Hippocampal formation (tissue), 2 donors: Measurements from ENCODE around the gene CACNA2D4.
"Not testable (repeated sequence)": the region's sequence is repeated elsewhere in the genome, so short reads cannot be mapped to it uniquely, and the experiment has no call there.

Experiments
- DNase-seq, 2 donors: peaks; one replicate each; lab custom pipeline; 2025; lab: John Stamatoyannopoulos, UW

Gene CACNA2D4

DNA sequence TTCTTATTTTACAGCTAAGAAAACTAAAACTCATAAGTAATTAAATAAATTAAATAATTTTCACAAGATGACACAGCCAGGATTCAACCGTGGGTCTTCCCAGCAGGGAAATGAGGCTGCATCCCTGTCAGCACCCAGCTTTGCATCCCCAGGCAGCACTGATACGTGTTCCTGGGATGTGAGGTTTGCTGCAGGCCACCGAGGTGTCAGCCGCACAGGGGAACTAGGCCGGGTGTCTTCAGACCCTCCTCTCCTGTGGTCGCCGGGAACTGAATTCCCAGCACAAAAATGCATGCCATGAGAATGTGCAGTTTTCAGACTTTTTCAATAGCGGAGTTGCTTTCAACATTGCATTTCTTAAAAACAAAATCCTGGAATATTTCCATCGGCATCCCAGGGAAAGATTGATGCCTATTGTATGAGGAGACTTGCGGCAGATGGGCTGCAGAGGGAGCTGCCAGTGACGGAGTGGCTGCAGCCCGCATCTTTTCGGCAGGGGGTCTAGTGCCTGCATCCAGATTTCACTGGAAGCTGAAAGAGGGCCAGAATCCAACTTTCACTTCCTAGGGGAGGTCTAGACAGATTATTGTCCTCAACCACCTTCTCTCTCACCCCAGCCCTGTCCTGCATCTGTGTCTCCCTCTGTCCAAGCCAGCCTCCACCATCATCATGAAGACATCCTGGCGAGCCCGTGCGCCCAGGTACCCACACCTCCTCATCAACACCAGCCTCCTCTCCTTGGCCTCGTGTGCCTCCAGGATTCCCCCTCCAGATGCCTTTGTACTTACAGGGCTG, 85.5 kb downstream of the CACNA2D4 start:
- DNase-seq: no peak

DNA sequence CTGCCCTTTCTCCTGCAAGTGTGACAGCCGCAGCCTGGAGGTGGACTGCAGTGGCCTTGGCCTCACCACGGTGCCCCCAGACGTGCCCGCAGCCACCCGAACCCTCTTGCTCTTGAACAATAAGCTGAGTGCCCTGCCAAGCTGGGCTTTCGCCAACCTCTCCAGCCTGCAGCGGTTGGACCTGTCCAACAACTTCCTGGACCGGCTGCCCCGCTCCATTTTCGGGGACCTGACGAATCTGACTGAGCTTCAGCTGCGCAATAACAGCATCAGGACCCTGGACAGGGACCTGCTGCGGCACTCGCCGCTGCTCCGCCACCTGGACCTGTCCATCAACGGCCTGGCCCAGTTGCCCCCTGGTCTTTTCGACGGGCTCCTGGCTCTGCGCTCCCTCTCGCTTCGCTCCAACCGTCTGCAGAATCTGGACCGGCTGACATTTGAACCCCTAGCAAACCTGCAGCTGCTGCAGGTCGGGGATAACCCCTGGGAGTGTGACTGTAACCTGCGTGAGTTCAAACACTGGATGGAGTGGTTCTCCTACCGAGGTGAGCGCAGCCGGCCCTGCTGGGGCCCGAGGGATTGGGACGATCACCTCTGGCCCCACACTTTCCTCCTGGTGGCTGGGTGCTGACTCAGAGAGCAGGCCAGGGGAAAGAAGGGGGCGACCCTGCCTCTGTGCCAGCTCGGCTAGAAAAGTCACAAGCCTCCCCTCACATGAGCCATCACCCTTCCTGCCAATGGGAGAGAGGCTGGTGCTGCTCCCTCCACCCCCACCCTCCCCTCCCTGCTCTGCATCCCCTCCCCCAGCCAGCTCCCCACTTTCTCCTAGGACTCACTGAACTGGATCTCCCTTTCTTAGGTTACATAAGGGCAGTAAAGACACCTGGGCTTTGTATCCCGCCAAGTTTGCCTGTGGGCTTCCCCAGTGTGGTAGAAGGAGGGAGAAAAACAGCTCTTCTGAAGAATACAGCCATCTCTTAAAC, 87.2 kb downstream of the CACNA2D4 start:
- no peak for DNase-seq

DNA sequence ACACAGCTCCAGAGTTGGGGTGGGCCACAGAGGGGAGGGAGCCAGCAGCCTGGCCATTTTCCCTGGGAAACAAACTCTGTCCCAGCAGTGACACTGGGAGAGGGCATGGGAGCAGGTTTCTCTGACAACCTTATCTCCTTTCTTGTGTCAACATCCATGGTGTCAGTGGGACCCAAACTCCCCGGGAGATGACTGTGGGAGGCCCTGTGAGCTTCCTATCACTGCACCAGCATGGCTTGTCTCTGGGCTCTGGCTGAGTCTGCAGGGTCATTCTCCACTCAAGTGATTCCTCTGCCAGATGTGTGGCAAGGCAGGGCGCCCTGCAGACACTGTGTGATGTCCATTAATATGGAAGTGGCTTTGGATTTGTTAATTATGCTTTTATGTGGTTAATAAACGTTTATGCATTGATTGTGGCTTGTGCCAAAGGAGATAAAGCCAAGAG, 88.0 kb downstream of the CACNA2D4 start:
- DNase-seq: no peak

DNA sequence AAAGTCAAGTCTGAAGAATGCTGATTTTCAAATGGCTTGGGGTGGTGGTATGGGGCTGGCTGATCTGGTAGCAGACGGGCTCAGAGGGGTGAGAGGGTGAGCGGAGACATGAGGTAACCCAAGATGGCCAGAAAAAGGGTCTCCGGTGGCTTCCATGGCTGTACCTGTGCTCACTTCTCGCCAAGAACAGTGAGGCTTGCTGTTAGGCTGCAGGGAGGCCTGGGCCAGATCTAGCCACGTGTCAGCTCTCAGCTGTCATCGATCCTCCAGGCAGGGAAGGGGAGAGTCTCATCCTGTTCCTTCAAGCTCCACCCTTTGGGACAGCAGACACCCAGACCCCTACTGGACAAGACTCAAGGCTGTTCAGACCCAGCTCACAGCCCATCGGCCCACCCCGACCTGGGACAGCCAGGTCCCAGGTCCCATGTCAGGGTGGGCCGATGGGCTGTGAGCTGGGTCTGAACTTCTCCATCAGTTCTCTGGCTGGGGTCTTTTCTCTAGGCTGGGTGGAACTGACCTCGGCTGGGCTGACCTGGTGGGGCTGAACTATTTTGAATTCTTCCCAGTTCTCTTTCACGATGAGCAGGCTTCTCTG, 89.0 kb downstream of the CACNA2D4 start:
- no peak for DNase-seq

DNA sequence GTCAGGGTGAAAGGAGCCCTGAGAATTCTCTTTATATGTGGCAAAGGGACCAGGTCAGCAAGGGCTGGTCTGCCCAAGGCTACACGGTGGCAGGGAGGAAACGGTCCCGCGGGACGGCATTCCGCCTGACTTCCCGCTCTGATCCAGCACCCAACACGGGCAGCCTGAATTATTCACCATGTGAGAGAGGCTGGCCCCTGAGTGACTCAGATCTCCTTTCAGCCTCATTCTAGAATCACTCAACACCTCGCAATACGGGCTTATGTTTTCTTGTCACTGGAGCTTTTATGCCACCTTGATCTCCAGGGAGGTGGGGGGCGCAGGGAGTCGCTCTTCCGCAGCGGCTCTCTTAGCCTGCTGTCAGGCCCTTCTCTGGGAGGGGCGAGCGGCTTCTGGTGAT, 89.6 kb downstream of the CACNA2D4 start:
- DNase-seq: no peak

DNA sequence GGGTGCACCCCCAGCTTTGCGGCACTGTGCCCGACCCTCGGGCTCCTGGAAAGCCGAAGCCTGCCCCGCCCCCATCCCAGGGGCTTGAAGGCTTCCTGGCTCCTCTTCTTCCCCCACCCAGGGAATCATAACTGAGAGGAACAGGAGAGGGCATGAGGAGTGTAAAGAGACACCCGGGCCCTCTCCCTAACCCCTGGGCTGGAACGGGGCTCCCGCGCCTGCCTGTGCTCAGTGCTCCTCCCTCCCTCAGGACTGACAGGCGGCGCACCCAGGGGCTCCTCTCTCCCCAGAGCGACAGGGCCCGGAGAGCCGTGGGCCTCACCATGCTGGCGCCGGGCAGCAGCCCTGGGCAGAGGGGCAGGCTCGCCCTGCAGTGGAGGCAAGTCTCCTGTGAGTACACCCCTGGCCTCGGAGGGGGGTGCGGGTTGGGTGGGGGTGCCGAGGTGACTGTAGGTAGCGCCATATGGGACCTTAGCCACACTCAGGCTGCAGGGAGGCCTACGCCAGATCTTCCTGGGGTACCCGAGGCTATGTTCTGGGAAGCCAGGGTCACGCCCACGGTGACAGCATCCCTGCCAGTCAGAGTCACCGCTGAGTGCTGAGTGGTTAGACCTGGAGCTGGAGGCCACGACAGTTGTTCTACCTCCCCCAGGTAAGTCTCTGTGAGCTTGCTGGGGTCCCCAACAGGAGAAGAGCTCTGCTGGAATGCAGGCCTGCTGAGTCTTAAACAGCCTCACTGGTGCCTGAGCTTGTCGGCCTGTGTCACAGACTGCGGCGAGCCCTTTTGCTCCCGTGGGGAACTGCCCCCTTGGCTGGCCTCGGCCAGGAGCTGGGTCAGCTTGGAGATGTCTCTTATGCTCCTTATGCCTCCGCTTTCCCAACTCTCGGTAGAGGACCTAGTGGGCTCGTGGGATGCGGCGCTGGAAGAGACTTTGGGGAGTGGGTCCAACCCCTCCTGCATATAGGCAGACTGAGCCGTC, 90.3 kb downstream of the CACNA2D4 start:
- DNase-seq: no peak

DNA sequence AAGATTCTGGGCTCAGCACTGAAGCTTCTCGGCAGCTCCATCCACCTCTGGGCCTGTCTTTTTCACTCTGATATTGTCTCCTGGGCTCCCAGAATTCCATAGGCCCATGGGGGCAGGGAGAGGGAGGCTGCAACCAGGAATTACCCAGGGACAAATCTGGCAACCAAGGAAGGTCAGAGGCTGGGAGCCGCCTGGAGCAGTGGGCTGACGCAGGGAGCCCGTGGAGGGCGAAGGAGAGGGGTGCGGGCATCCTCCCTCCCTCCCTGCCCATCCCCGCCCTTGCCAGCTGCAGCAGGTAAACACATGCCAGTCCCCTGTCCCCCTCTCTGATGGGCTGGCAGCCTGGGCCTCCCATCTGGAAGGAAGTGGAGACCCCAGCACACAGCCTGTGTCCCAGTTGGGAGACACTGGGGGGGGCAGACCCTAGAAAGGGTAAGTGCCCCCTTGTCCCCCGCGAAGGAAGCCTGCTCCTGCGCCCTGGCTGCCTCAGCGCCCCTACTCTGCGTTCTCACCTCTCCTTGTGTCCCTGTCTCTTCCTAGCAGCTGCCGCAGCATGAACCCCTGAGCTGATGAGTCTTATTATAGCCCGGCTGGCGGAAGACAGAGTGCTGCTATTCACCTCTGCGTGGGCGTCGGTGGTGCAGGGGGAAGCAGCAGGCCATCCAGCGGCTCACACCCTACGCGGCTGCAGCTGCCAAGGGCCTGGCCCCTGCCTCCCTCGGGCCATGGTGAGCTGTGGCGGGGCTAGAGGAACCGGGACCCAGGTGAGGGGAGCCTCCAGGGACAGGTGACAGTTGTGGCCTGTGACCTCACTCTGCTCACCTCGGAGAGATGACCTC, 91.4 kb downstream of the CACNA2D4 start:
- no peak for DNase-seq

DNA sequence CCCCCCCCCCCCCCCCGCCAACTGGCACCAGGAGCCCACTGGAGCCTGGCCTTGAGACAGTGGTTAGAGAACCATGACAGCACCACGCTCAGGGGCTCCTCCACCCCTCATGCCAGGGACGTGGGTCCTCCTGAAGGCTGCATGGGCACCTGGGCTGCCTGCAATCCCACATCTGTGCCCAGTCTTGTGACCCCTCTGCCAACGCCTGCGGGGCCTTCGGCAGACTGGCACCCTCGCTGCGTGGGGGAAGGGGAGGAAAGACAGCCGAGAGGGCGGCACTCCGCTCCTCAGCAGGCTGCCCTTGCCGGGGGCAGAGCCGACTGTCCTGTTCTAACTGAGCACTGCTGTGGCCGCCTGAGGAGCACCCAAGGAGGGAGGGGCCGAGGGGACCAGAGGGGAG, 92.1 kb downstream of the CACNA2D4 start:
- no peak for DNase-seq

DNA sequence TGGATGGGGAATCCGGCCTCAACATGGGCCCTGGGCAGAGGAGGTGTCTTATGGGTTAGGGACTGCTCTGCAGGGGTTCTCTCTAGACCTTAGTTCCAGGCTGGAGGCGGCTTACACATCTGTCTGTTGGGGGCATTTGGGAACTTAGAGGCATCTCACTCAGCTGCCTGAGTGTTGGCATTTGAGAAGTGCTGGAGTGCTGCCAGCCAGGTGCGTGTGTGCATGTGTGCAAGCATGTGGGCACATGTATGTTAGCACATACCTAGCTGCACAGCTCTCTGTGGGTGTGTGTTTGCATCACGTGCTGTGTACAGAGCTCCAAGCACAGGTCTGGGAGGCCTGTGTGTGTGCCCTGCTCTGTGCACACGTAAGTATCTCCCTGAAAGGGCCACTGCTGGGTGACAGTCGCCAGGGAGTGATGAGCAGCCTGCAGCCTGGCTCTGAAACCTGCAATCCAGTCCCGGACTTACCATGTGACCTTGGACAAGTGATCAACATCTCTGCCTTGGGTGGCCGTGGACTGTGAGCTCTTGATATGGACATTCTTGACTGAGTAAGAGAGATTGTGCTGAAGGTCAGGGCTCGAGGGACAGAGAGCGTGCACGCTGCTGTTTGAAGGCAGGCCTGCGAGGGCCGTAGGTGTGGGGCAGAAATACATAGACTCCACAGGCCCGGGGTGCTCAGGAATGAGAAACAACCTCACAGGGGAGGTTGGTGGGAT, 92.9 kb downstream of the CACNA2D4 start:
- DNase-seq: no peak

DNA sequence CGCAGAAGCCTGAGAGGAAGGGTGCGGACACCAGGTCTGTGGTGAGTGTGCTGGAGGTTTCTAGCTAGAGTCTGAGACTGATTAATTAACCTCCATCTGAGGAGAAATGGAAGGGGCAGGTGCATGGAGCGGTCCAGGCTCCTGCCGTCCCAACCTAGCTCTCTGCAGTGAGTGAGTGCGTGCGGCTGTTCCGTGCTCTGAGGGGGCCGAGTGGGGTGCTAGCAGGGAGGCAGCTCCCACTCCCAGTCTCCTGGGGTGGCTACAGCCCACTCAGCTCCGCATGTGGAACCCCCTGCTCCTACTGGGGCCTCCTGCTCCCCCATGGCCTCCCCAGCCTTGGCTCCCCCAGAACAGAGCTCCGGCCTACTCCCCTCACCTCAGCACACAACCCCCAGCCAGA, 95.2 kb downstream of the CACNA2D4 start:
- DNase-seq: no peak

DNA sequence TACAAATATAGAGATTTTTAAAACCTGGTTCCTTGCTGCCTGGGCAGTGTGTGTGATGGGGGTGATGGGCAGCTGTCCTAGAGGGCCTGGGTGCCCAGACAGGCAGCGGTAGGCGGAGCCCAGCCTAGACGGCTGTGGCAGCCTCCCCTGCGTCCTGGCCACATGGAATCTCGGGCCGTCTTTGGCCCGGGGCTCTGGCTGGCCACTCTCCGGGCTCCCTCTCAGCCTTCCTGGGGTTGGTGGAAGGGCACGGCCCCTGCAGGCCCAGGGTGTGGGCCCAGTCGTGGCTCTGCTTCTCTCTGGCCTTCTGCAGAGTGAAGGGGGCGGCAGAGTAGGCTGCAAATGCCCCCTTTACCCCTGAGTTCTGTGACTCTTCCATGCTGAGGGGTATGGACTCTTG, 95.8 kb downstream of the CACNA2D4 start:
- DNase-seq: no peak

DNA sequence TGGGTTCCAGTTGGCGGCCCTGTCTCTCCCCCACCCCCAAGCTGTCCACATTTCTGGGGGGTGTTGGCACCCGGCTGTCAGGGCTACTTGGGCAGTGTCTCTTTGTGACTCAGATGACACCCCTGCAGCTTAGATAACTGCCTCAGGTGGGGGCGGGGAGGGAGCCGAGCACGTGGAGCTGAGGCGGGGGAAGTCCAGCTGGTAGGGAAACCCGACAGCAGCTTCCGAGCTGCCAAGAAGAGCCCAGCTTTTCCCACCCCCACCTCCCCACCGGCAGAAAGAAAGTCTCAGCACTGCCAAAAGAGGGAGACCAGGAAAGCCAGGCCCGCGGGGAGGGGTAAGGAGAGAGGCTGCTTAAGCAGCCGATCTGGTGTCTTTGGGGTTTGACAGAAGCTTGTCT, 96.6 kb downstream of the CACNA2D4 start:
- no peak for DNase-seq

DNA sequence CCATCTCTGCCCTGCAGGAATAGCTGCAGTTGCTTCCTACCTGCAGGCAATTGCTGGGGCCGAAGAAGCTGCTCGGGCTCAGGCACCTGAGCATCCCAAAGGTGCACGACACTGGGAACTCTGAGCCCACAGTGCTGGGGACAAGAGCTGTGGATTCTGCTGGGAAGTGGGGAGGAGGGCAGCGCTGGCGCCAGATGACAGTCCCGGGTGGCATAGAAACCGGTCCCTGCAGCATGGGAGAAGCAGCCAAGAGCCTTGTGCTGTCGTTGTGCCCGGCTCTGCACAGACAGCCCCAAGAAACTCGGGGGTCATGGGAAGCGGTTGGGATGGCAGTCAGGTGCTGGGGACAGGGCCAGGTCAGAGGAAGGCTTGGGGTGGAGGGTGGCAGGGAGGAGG, 97.6 kb downstream of the CACNA2D4 start:
- DNase-seq: no peak

DNA sequence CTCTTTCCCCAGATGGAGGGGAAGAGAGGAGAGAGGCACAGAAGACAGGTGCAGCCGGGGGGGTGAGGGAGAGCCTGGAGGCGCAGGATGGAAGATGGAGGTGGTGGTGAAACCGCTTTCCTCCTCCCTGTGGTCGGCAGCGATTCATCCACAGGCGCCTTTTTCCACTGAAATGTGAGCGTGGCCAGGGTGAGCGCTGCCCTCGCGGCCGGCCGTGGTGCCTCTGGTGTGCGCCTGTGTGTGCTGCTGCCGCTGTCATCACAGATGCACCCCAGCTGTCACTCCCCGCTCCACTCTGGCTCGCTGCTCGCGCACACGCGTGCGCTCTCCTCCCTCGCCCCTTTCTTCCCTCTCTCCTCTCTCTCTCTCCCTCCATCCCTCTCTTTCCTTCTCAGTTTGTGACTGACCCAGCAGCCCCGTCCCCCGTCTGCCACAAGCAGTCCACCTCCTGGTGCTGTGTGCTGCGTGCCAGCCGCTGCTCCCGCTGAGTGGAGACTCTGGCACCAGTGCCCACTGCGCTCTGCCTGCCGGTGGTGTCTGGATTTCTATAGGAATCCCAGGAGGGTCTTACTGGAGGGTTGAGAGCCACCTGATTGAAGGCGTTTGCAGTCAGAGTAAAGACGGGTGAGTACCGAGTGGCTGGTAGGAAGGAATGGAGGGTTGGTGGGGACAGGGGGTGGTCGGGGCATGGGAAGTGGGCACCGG, 98.1 kb downstream of the CACNA2D4 start, which contains the start of gene LRTM2:
Gene LRTM2 (plus strand): TSS at position 375 of the 705 bp plus-strand sequence. CDS start 7,584 bp downstream, outside the sequence.
- no peak for DNase-seq

DNA sequence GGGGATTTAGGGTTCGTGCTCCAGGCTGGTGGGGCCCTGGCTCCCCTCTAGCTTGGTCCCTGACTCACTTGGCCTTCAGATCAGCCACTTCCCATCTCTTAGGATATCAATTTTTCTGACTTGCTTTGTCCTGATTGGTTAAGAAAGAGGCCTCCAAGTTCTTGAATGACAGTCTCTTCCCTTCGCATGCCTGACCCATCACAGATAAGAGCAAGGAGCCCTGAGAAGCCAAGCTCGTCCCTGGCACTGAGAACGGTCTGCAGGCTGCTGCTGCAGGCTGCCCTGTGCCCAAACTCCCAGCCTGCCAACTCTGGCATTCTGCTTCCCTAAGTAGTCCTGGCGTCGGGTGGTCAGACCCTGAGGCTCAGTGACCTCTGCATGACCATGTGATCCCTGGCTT, 98.9 kb downstream of the CACNA2D4 start:
- no peak for DNase-seq

DNA sequence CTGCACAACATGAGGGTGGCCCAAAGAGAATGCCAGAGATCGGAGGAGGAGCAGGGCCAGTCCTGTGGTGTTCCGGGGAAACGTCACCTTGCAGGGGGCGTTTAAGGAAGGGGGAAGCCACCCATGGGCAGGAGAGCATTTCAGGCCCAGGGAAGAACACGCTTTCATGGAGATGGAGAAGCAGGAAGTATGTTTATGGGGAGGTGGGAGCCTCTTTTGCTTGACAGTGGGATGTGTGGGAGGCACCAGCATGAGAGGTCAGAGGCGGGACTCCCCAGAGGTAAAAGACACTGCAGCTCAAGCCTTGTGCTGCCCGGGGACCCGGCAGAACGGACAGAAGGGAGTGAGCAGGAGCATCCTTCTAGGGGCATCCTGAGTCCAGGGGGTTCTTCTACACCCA, 99.4 kb downstream of the CACNA2D4 start:
- no peak for DNase-seq

DNA sequence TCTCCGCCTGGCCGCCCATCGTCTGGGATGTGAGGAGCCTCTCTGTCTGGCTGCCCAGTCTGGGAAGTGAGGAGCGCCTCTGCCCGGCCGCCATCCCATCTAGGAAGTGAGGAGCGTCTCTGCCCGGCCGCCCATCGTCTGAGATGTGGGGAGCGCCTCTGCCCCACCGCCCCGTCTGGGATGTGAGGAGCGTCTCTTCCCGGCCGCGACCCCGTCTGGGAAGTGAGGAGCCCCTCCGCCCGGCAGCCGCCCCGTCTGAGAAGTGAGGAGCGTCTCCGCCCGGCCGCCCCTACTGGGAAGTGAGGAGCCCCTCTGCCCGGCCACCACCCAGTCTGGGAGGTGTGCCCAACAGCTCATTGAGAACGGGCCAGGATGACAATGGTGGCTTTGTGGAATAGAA, 100.5 kb downstream of the CACNA2D4 start:
- not testable (repeated sequence) for DNase-seq

DNA sequence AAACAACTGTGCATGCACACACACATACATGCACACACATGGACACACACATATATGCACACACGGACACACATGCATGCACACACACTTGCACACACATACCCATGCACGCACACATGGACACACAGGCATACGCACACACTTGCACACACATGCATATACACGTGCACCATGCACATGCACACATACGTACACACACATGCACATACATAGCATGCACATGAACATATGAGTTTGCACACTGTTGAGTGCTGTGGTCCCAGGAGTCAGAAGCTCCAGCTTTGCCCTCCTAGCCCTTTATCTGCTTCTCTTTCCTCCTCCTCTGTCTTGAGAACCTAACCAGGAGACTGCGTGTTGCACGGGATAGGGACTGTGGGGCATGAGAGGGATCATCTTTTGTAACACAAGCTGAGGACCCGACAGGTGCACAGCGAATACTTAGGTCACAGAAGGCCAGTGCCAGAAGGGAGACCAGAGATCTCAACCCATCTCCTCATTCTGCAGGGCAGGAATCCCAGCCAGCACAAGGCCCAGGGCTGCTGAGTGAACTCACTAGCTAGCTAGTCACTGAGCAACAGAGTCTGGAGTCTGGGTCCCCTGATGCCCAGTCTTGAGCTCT, 101.6 kb downstream of the CACNA2D4 start:
- DNase-seq: no peak
